Fibroblast of lung (primary cell): ENCODE results near the gene MYL10. TPM values are rescaled to one million over a fixed set of nuclear protein-coding genes. Genes with fewer than 3 reads are reported as not detected.
A peak's percentile ranks its signal among the peaks of the same experiment; 100 is the strongest.

Source experiments
- DNase-seq, 2 donors: peaks; one replicate each; pipeline versions ENCODE4 v3.0.0 to v3.0.0-alpha.2; 2010; ENCODE audit warnings: low read depth in 2 of 2
- H2AFZ ChIP-seq: 2 replicates; pipeline ENCODE4 v1.5.1; 2012; ENCODE audit warnings: low read length, control low read depth, inconsistent platforms
- H3K27ac ChIP-seq: 2 replicates; pipeline ENCODE4 v1.5.1; 2011; ENCODE audit warnings: low read length, control low read depth; ENCODE audit not compliant: insufficient read depth
- H3K27me3 ChIP-seq: 2 replicates; pipeline ENCODE4 v1.5.1; 2011; ENCODE audit warnings: mild to moderate bottlenecking, low read length; ENCODE audit not compliant: control insufficient read depth, insufficient read depth
- H3K36me3 ChIP-seq: 2 replicates; pipeline ENCODE4 v1.5.1; 2011; ENCODE audit warnings: low read length; ENCODE audit not compliant: control insufficient read depth, insufficient read depth
- H3K4me1 ChIP-seq: 2 replicates; pipeline ENCODE4 v1.5.1; 2011; ENCODE audit warnings: low read length; ENCODE audit not compliant: control insufficient read depth, insufficient read depth; ENCODE audit errors: extremely low read depth
- H3K4me2 ChIP-seq: 2 replicates; pipeline ENCODE4 v1.5.1; 2011; ENCODE audit warnings: low read length, control low read depth; ENCODE audit not compliant: insufficient read depth; ENCODE audit errors: extremely low read depth
- H3K4me3 ChIP-seq, 4 experiments: fragments of 200-600 bp in 1 of 4; sonication (generic) in 1 of 4; replicated peaks in 1 of 4; 2 replicates each; pipeline ENCODE4 v1.5.1; 2011 to 2016; ENCODE audit warnings: low read length in 4 of 4, low read depth in 3 of 4, mild to moderate bottlenecking in 3 of 4, control low read depth in 2 of 4, inconsistent platforms in 1 of 4, mixed read lengths in 1 of 4; ENCODE audit not compliant: insufficient read depth in 1 of 4; ENCODE audit errors: control extremely low read depth in 1 of 4
- H3K79me2 ChIP-seq: 2 replicates; pipeline ENCODE4 v1.5.1; 2012; ENCODE audit warnings: mild to moderate bottlenecking, low read length, inconsistent platforms; ENCODE audit not compliant: control insufficient read depth, insufficient read depth
- H3K9ac ChIP-seq: 2 replicates; pipeline ENCODE4 v1.5.1; 2011; ENCODE audit warnings: mild to moderate bottlenecking, low read length, control low read depth; ENCODE audit not compliant: insufficient read depth
- H3K9me3 ChIP-seq: 2 replicates; pipeline ENCODE4 v1.5.1; 2012; ENCODE audit warnings: low read depth, low read length; ENCODE audit not compliant: control insufficient read depth, insufficient read depth
- H4K20me1 ChIP-seq: 2 replicates; pipeline ENCODE4 v1.5.1; 2011; ENCODE audit warnings: low read length; ENCODE audit not compliant: control insufficient read depth, insufficient read depth; ENCODE audit errors: extremely low read depth
- CTCF ChIP-seq, 2 donors: IDR thresholded peaks in 1 of 2; conservative IDR thresholded peaks in 1 of 2; 1 replicate in 1 of 2; 2 replicates in 1 of 2; pipeline ENCODE4 v1.5.1; 2011 to 2012; ENCODE audit warnings: low read length in 2 of 2, control low read depth in 1 of 2, inconsistent platforms in 1 of 2, low read depth in 1 of 2, mild to moderate bottlenecking in 1 of 2
- EZH2 ChIP-seq: IDR thresholded peaks from 2 replicates; pipeline ENCODE4 v1.5.1; 2012; ENCODE audit warnings: low read length, control low read depth, mild to moderate bottlenecking; ENCODE audit errors: missing control alignments
- polyA plus RNA-seq, 2 donors: library from polyadenylated mRNA; depleted of rRNA in 1 of 2; stranded (reverse) in 1 of 2; unstranded in 1 of 2; fragments of >200 nt; gene quantifications; 2 replicates each; pipeline ENCODE4 v1.2.1, GENCODE V29; 2011 to 2012; ENCODE audit warnings: missing spikeins in 1 of 2
- total RNA-seq: library from RNA; depleted of rRNA; stranded (reverse); fragments of >200 nt; gene quantifications from 2 replicates; pipeline ENCODE4 v1.2.1, GENCODE V29; 2014

MYL10 gene
- total and polyA plus RNA-seq, 2 donors (not counting 1 experiment from before 2014, with no cell fraction given) = not detected

GRCh38 chr7:101633511-101633910, 4.4 kb upstream of the MYL10 start:
- Histone ChIP-seq H3K9me3 (no peaks in the 10 kb centered on the region), H2AFZ (no peak overlapping the region), H3K4me2 (no peak overlapping the region), H3K27ac (no peak overlapping the region), H3K4me1 (no peaks in the 10 kb centered on the region), H3K9ac (no peak overlapping the region), H3K4me3 (no peak overlapping the region), H3K79me2 (no peaks in the 10 kb centered on the region), H3K27me3 (no peaks in the 10 kb centered on the region), H4K20me1 (no peaks in the 10 kb centered on the region), H3K36me3 (no peaks in the 10 kb centered on the region)
- no peak for TF ChIP-seq CTCF (conservative IDR thresholded peaks at IDR 0.05 in 1 of 2, IDR thresholded peaks at IDR 0.05 in 1 of 2; ENCODE audit: low read depth in 1 of 2, low read length in 2 of 2)
- no peak for TF ChIP-seq EZH2
- DNase-seq = no peak

- no peaks in the 10 kb centered on the region for H4K20me1 ChIP-seq
- H3K4me2 ChIP-seq = no peak overlapping the region
- no peaks in the 10 kb centered on the region for H3K27me3 ChIP-seq
- H3K9ac ChIP-seq = no peak overlapping the region
- no peak overlapping the region for H3K4me3 ChIP-seq
- no peaks in the 10 kb centered on the region for H3K36me3 ChIP-seq
- no peak overlapping the region for H3K27ac ChIP-seq
- no peak for DNase-seq
- H2AFZ ChIP-seq = no peak overlapping the region
- H3K4me1 ChIP-seq = no peaks in the 10 kb centered on the region
- no peaks in the 10 kb centered on the region for H3K79me2 ChIP-seq
- H3K9me3 ChIP-seq = no peaks in the 10 kb centered on the region
- TF ChIP-seq CTCF (conservative IDR thresholded peaks at IDR 0.05 in 1 of 2, IDR thresholded peaks at IDR 0.05 in 1 of 2; ENCODE audit: low read depth in 1 of 2, low read length in 2 of 2) (no peak), EZH2 (no peak)
Observed at GRCh38 chr7:101632641-101633040, 3.5 kb upstream of the MYL10 start.

GRCh38 chr7:101631224-101631714, 2.2 kb upstream of the MYL10 start:
- H3K27me3 ChIP-seq = no peaks in the 10 kb centered on the region
- H3K9ac ChIP-seq = no peak overlapping the region
- no peaks in the 10 kb centered on the region for H3K4me1 ChIP-seq
- no peaks in the 10 kb centered on the region for H4K20me1 ChIP-seq
- H3K36me3 ChIP-seq = no peaks in the 10 kb centered on the region
- H3K4me3 ChIP-seq = no peak overlapping the region
- H3K9me3 ChIP-seq = no peaks in the 10 kb centered on the region
- DNase-seq = peak in 1 of 2 donors; percentile 50
- no peak overlapping the region for H3K27ac ChIP-seq
- no peak for TF ChIP-seq EZH2
- TF ChIP-seq CTCF (conservative IDR thresholded peaks at IDR 0.05 in 1 of 2, IDR thresholded peaks at IDR 0.05 in 1 of 2; ENCODE audit: low read depth in 1 of 2, low read length in 2 of 2) = no peak
- no peaks in the 10 kb centered on the region for H3K79me2 ChIP-seq
- H2AFZ ChIP-seq = no peak overlapping the region
- H3K4me2 ChIP-seq = no peak overlapping the region
